HEK293T (cell line): Measurements from ENCODE around the gene RANBP3.

ENCODE experiments used
- ARNT ChIP-seq: fragments of 450-650 bp; IDR thresholded peaks from 2 replicates; pipeline ENCODE4 v1.6.1; 2017; ENCODE audit warnings: mild to moderate bottlenecking
- BHLHE40 ChIP-seq: fragments of 450-650 bp; IDR thresholded peaks from 2 replicates; pipeline ENCODE4 v1.6.1; 2016; ENCODE audit warnings: mild to moderate bottlenecking, moderate library complexity, borderline replicate concordance
- FOXM1 ChIP-seq: fragments of 450-650 bp; IDR thresholded peaks from 2 replicates; pipeline ENCODE4 v1.6.1; 2017; ENCODE audit warnings: mild to moderate bottlenecking, borderline replicate concordance
- L3MBTL2 ChIP-seq: fragments of 450-650 bp; conservative IDR thresholded peaks from 2 replicates; pipeline ENCODE4 v1.6.1; 2016; ENCODE audit warnings: mild to moderate bottlenecking
- SP1 ChIP-seq: fragments of 450-650 bp; IDR thresholded peaks from 2 replicates; pipeline ENCODE4 v1.6.1; 2017
- TARDBP ChIP-seq: fragments of 450-650 bp; IDR thresholded peaks from 2 replicates; pipeline ENCODE4 v1.6.1; 2016

DNA sequence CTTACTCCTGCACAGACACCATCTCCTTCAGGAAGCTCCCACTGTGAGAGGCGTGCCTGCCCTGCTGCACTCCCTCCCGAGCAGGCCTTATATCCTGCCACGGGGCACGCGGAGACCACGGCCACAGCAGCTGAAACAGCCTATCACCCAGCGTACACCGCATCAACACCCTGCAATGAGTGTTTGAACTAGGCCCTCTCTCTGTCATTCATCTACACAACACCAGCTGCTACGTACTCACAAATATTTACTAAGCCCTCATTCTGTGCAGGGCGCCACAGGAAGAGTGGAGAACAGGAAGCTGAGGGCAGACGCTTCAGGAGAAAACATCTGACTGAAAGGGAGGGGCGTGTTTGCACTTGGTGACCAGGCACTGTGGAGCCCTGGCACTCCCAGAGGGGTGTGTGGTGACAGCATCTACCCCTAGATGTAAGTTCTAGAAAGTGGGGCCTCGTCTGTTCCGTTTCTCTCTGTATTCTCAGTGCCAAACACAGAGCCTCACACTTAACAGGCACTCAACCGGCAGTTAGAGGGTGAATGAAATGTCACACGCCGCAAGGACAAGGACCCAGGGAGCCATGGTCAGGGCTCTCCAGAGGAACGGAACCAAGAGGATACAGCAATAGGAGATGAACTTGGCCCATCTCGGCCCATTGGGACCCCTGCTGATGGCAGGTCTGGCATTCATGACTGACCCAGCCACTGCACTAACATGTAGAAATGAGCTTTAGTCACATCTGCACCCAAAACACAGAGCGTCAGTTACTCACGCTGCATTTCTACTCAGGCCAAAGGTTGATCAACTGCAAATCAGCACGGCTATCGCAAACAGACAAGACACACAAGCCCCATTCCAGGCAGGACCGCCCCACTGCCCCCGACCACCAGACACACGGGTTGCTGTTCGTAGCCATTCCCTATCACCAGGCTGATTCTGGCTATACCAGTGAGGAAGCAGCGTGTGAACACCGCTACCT is 15.7 kb downstream of the RANBP3 start:
- TF ChIP-seq BHLHE40: no peak
- no peak for TF ChIP-seq FOXM1
- no peak for TF ChIP-seq ARNT
- TF ChIP-seq SP1: no peak
- TF ChIP-seq L3MBTL2: no peak
- TF ChIP-seq TARDBP: no peak
